Ishikawa (cell line): Measurements from ENCODE around the gene ATG5.

Source experiments
- CEBPB ChIP-seq: IDR thresholded peaks from 2 replicates; pipeline ENCODE4 v1.6.1; 2012
- EGR1 ChIP-seq: IDR thresholded peaks from 2 replicates; pipeline ENCODE4 v1.6.1; 2012
- EP300 ChIP-seq: IDR thresholded peaks from 2 replicates; pipeline ENCODE4 v1.6.1; 2012; ENCODE audit warnings: borderline replicate concordance
- FOXM1 ChIP-seq: IDR thresholded peaks from 2 replicates; pipeline ENCODE4 v1.6.1; 2012; ENCODE audit warnings: low read depth, borderline replicate concordance
- REST ChIP-seq: IDR thresholded peaks from 2 replicates; pipeline ENCODE4 v1.6.1; 2012; ENCODE audit warnings: low read depth, mild to moderate bottlenecking
- TAF1 ChIP-seq: IDR thresholded peaks from 2 replicates; pipeline ENCODE4 v1.6.1; 2012; ENCODE audit warnings: low read depth, mild to moderate bottlenecking
- TEAD4 ChIP-seq: IDR thresholded peaks from 2 replicates; pipeline ENCODE4 v1.6.1; 2012
- YY1 ChIP-seq: IDR thresholded peaks from 2 replicates; pipeline ENCODE4 v1.6.1; 2012; ENCODE audit warnings: low read depth

GRCh38 chr6:106255306-106255705 lies 70.3 kb downstream of the ATG5 start:
- TF ChIP-seq FOXM1, result no peak
- TF ChIP-seq TAF1, result no peak
- no peak for TF ChIP-seq CEBPB
- no peak for TF ChIP-seq EP300
- no peak for TF ChIP-seq YY1
- TF ChIP-seq EGR1, result no peak
- no peak for TF ChIP-seq TEAD4
- no peak for TF ChIP-seq REST
